IPS-NIHi11 (cell line): Measurements from ENCODE around the gene EXOC6B.
A peak's percentile ranks its signal among the peaks of the same experiment; 100 is the strongest.
"Not testable (repeated sequence)": the region's sequence is repeated elsewhere in the genome, so short reads cannot be mapped to it uniquely, and the experiment has no call there.

Experiments
- DNase-seq: peaks from one replicate; pipeline ENCODE4 v3.0.0; 2012; ENCODE audit warnings: mixed read lengths, low spot score

The EXOC6B gene

GRCh38 chr2:72604468-72604867 is 221.4 kb downstream of the EXOC6B start:
- no peak for DNase-seq

- DNase-seq, result no peak
Observed at GRCh38 chr2:72603481-72603880, 222.4 kb downstream of the EXOC6B start.

- no peak for DNase-seq
Observed at GRCh38 chr2:72602711-72603110, 223.1 kb downstream of the EXOC6B start.

GRCh38 chr2:72602095-72602494 is 223.7 kb downstream of the EXOC6B start:
- DNase-seq, result no peak

GRCh38 chr2:72583836-72584235 is 242.0 kb downstream of the EXOC6B start:
- DNase-seq, result not testable (repeated sequence)

GRCh38 chr2:72583376-72583775 is 242.5 kb downstream of the EXOC6B start:
- DNase-seq, result no peak

GRCh38 chr2:72581560-72582181 is 244.2 kb downstream of the EXOC6B start:
- DNase-seq, result no peak

GRCh38 chr2:72579591-72580180 is 246.1 kb downstream of the EXOC6B start:
- DNase-seq, result peak; percentile 39

- DNase-seq, result no peak
Observed at GRCh38 chr2:72576861-72577260, 249.0 kb downstream of the EXOC6B start.

- DNase-seq, result no peak
Observed at GRCh38 chr2:72576459-72576858, 249.4 kb downstream of the EXOC6B start.

- DNase-seq, result no peak
Observed at GRCh38 chr2:72574886-72575285, 250.9 kb downstream of the EXOC6B start.

GRCh38 chr2:72573232-72573631 is 252.6 kb downstream of the EXOC6B start:
- DNase-seq, result no peak

GRCh38 chr2:72572501-72572900 is 253.3 kb downstream of the EXOC6B start:
- DNase-seq, result no peak

GRCh38 chr2:72570413-72570812 is 255.4 kb downstream of the EXOC6B start:
- DNase-seq, result no peak

- DNase-seq, result no peak
Observed at GRCh38 chr2:72562451-72563153, 263.2 kb downstream of the EXOC6B start.

- DNase-seq, result no peak
Observed at GRCh38 chr2:72561621-72562318, 264.1 kb downstream of the EXOC6B start.

GRCh38 chr2:72555943-72556342 is 269.9 kb downstream of the EXOC6B start:
- DNase-seq, result no peak

- not testable (repeated sequence) for DNase-seq
Observed at GRCh38 chr2:72555363-72555762, 270.5 kb downstream of the EXOC6B start.

- DNase-seq, result not testable (repeated sequence)
Observed at GRCh38 chr2:72554910-72555309, 270.9 kb downstream of the EXOC6B start.

GRCh38 chr2:72554381-72554780 is 271.5 kb downstream of the EXOC6B start:
- DNase-seq, result no peak

GRCh38 chr2:72548081-72548764 is 277.6 kb downstream of the EXOC6B start:
- no peak for DNase-seq

GRCh38 chr2:72545790-72546189 is 280.0 kb downstream of the EXOC6B start:
- no peak for DNase-seq
